NT2/D1 (cell line): ENCODE measurements around the gene RASAL2.

Source experiments
- YY1 ChIP-seq: IDR thresholded peaks from 2 replicates; pipeline ENCODE4 v1.6.1; 2011; ENCODE audit not compliant: insufficient read length, insufficient read depth
- ZNF274 ChIP-seq: IDR thresholded peaks from 2 replicates; pipeline ENCODE4 v1.6.1; 2011; ENCODE audit warnings: mild to moderate bottlenecking, low read depth, low read length

- TF ChIP-seq YY1: no peak
- TF ChIP-seq ZNF274: no peak
Observed at GRCh38 chr1:178300352-178300699, 206.4 kb downstream of the RASAL2 start.
